Tibial nerve (tissue), 4 donors: ENCODE measurements around the gene RAP1GAP2. TPM values are rescaled to one million over a fixed set of nuclear protein-coding genes. Genes with fewer than 3 reads are reported as not detected.

Experiments
- DNase-seq, 2 donors: peaks; one replicate each; pipeline ENCODE4 v3.0.0-alpha.2; 2019; ENCODE audit warnings: low spot score in 2 of 2
- H3K27ac ChIP-seq, 4 donors: fragments of 200-600 bp; sonication (generic) in 3 of 4; one replicate each; pipeline ENCODE4 v1.5.1; 2017 to 2019; ENCODE audit warnings: mild to moderate bottlenecking in 1 of 4
- H3K27me3 ChIP-seq, 2 donors: fragments of 200-600 bp; sonication (generic) in 1 of 2; one replicate each; pipeline versions ENCODE4 v1.5.1 to v1.6.0; 2017 to 2019
- H3K36me3 ChIP-seq, 3 donors: fragments of 200-600 bp; sonication (generic); one replicate each; pipeline ENCODE4 v1.5.1; 2018 to 2019
- H3K4me1 ChIP-seq, 4 donors: fragments of 200-600 bp; sonication (generic) in 3 of 4; one replicate each; pipeline ENCODE4 v1.5.1; 2017 to 2019
- H3K4me3 ChIP-seq, 4 donors: fragments of 200-600 bp; sonication (generic) in 3 of 4; one replicate each; pipeline ENCODE4 v1.5.1; 2017 to 2019; ENCODE audit warnings: mild to moderate bottlenecking in 1 of 4, moderate library complexity in 1 of 4
- H3K9me3 ChIP-seq, 4 donors: fragments of 200-600 bp; sonication (generic) in 3 of 4; one replicate each; pipeline ENCODE4 v1.5.1; 2017 to 2019
- EP300 ChIP-seq, 2 donors: sonication (generic); formaldehyde crosslinking; IDR thresholded peaks; one replicate each; pipeline ENCODE4 v1.6.1; 2017; ENCODE audit warnings: antibody characterized with exemption in 2 of 2, mild to moderate bottlenecking in 1 of 2
- POLR2A ChIP-seq, 2 donors: fragments of 450-650 bp; IDR thresholded peaks; one replicate each; pipeline ENCODE4 v1.6.1; 2017; ENCODE audit warnings: antibody characterized with exemption in 2 of 2, mild to moderate bottlenecking in 2 of 2, moderate library complexity in 2 of 2
- WGBS, 2 donors: methylation state at CpG; one replicate each; pipeline ENCODE4 v1.1.5; 2018; 5-methylcytosine and 5-hydroxymethylcytosine counted together
- total RNA-seq, 4 donors: library from RNA; depleted of rRNA; stranded (reverse); fragments of >200 nt; gene quantifications; one replicate each; pipeline ENCODE4 v1.1.0, GENCODE V29; 2016
- TF ChIP-seq, protein P1 (sequence below), 5 experiments: fragments of 200-600 bp in 3 of 5; fragments of 450-650 bp in 2 of 5; sonication (generic) in 3 of 5; IDR thresholded peaks; one replicate each; pipeline ENCODE4 v1.5.1; 2016 to 2019; ENCODE audit warnings: antibody characterized with exemption in 5 of 5, mild to moderate bottlenecking in 3 of 5, moderate library complexity in 2 of 5

The RAP1GAP2 gene
- total RNA-seq, 4 donors from 2014 or later = 5.4 to 18.2 (median 11.9) TPM

DNA sequence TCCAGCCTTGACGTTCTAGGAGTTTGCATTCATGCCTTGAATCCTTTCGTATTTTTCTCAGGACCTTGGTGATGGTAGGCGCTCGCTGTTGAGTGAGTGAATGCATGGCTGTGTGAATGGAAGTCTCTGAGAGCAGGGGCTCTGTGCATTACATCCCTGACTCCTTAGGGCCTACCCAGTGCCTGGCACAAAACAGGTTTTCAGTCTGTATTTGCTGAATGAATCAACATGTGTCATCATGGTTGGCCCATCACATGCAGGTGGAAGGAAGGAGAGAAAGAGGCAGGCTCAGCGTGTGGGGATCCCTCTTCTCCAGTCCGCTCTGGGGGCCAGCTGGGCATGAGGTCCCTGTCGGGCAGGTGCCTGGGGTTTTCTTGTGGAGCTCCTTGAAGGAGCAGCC is 8.7 kb downstream of the RAP1GAP2 start:
- H3K27ac ChIP-seq = no peak overlapping the region
- H3K9me3 ChIP-seq = peaks cover 0 to 7% (median 0%) of the 10 kb centered on the region in 4 donors
- DNase-seq = no peak
- 88 to 90% methylated on average over 7 of the region's 7 CpGs for WGBS, 2 donors
- TF ChIP-seq POLR2A (IDR thresholded peaks at IDR 0.05) = no peak
- TF ChIP-seq EP300 (IDR thresholded peaks at IDR 0.05) = no peak
- H3K4me1 ChIP-seq = no peaks in the 10 kb centered on the region
- no peaks in the 10 kb centered on the region for H3K36me3 ChIP-seq
- no peak overlapping the region for H3K4me3 ChIP-seq
- no peaks in the 10 kb centered on the region for H3K27me3 ChIP-seq

DNA sequence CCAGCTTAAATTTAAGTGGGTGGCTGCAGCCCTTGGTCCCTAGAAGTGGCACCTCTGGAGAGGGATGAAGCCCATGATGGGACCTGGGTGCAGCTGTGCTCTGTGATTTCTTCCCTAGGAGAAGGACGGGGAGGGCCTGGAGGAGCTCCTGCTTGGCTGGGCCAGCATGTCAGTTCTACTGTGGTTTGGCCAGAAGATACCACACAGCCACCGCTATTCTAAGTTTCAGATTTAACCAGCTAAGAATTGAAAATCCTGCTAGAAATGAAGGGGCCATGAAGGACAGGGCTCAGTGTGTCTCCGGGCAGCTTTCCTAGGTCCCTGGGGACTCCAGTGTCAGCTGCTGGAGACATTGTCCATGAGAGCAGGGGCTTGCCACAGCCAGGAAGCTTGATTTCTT is 9.7 kb downstream of the RAP1GAP2 start:
- TF ChIP-seq, protein P1, sequence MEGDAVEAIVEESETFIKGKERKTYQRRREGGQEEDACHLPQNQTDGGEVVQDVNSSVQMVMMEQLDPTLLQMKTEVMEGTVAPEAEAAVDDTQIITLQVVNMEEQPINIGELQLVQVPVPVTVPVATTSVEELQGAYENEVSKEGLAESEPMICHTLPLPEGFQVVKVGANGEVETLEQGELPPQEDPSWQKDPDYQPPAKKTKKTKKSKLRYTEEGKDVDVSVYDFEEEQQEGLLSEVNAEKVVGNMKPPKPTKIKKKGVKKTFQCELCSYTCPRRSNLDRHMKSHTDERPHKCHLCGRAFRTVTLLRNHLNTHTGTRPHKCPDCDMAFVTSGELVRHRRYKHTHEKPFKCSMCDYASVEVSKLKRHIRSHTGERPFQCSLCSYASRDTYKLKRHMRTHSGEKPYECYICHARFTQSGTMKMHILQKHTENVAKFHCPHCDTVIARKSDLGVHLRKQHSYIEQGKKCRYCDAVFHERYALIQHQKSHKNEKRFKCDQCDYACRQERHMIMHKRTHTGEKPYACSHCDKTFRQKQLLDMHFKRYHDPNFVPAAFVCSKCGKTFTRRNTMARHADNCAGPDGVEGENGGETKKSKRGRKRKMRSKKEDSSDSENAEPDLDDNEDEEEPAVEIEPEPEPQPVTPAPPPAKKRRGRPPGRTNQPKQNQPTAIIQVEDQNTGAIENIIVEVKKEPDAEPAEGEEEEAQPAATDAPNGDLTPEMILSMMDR (IDR thresholded peaks at IDR 0.05) = no peak
- TF ChIP-seq POLR2A (IDR thresholded peaks at IDR 0.05) = no peak
- TF ChIP-seq EP300 (IDR thresholded peaks at IDR 0.05) = no peak
- DNase-seq = no peak
- no peaks in the 10 kb centered on the region for H3K4me1 ChIP-seq
- H3K9me3 ChIP-seq = peaks cover 0 to 7% (median 0%) of the 10 kb centered on the region in 4 donors
- H3K4me3 ChIP-seq = no peak overlapping the region
- WGBS, 2 donors = 51 to 68% methylated on average over 3 of the region's 3 CpGs
- H3K27me3 ChIP-seq = no peaks in the 10 kb centered on the region
- no peak overlapping the region for H3K27ac ChIP-seq
- H3K36me3 ChIP-seq = no peaks in the 10 kb centered on the region

DNA sequence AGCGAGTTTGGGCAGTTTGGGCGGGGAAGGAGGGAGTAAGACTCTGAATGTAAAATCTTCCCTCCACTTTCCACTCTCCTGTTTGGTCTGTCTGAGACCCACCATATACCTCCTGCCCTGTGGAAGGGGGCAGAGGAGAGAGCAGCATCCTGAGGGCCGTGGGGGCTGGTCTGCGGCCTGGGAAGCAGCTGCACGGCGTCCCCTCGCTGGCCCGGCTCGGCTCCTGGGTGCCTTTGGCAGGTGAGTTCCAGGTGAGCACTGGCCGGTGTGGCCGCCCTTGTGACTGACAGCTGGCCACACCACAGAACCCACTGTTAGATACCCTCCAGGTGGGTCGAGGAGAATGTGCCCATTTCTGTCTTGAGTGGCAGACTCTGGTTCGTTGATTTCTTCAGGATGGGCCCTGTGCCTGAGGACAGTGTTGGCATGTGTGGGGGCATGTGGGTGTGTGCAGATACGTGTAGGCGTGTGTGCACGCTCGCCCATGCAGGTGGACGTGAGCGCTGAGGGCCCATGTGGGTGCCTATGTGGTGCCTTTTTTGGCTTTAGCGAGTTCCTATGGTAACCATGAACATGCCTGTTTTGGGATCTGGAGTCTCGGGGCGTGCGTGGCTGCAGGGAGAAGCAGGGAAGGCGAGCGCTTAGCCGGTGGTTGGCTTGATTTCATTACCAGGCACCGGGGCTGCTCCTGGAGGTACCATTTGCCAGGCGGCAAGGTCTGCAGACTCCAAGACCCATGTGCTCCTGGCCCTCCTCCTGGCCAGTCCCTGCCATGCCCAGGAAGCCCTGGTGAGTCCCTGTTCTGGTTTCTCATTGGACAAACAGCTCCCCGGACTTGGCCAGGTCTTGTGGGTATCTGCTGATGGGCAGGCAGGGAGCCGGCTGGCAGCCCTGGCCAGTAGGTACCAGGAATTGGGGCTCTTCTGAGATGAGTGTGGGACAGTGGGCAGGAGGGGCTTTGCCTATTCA is 12.4 kb downstream of the RAP1GAP2 start:
- no peak overlapping the region for H3K4me3 ChIP-seq
- no peaks in the 10 kb centered on the region for H3K36me3 ChIP-seq
- TF ChIP-seq, protein P1 (IDR thresholded peaks at IDR 0.05) = no peak
- TF ChIP-seq POLR2A (IDR thresholded peaks at IDR 0.05) (no peak), EP300 (IDR thresholded peaks at IDR 0.05) (no peak)
- no peaks in the 10 kb centered on the region for H3K27me3 ChIP-seq
- H3K4me1 ChIP-seq = no peaks in the 10 kb centered on the region
- whole genome bisulfite sequencing, 2 donors = 88 to 89% methylated on average over 28 to 30 of the region's 30 CpGs
- no peak overlapping the region for H3K27ac ChIP-seq
- DNase-seq = no peak
- H3K9me3 ChIP-seq = peaks cover 0 to 5% (median 0%) of the 10 kb centered on the region in 4 donors

DNA sequence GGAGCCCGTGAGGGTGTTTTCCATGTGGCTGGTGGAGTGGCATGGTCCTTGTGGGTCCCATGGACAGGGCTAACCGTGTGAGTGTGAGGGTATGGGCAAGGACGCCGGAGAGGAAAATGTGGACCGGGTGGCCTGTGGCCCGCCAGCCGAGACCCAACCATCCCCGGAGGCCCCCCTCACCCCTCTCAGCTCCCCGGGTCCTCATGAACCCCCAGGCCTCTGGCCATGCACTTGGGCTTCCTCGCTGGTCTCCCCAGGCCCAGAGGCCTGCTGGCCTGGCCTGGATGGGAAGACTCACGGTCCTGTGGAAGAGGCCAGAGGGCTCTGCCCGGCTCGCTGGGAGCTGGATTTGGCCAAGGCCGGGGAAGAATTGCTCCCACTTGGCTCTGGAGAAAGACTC is 13.1 kb downstream of the RAP1GAP2 start:
- no peak for TF ChIP-seq EP300 (IDR thresholded peaks at IDR 0.05)
- TF ChIP-seq, protein P1 (IDR thresholded peaks at IDR 0.05) = no peak
- no peak for TF ChIP-seq POLR2A (IDR thresholded peaks at IDR 0.05)
- H3K27me3 ChIP-seq = peaks cover 0 to 3% of the 10 kb centered on the region in 2 donors
- no peak for DNase-seq
- H3K4me3 ChIP-seq = no peak overlapping the region
- no peak overlapping the region for H3K27ac ChIP-seq
- no peaks in the 10 kb centered on the region for H3K4me1 ChIP-seq
- WGBS, 2 donors = 89% methylated on average over 6 to 14 of the region's 14 CpGs
- no peaks in the 10 kb centered on the region for H3K36me3 ChIP-seq
- H3K9me3 ChIP-seq = no peaks in the 10 kb centered on the region

DNA sequence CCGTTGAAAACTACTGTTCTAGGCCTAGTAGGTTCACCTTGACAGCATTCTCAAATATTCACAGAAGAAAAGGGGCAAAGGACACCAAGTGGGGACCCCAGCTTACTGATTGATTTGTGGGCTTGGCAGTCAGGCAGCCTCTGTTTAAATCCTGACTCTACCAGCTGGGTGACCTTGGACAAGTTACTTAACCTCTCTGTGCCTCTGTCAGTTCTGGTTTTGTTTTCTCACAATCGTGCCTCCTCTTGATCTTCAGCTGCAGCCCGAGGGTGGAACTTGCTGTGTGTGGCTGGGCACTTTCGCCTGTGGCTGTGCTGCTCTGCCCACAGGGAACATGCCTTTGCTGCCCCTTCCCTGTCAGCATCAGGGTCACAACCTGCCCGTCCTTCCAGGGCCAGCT is 17.8 kb downstream of the RAP1GAP2 start:
- H3K27ac ChIP-seq = no peak overlapping the region
- WGBS, 2 donors = 59 to 60% methylated on average over 5 of the region's 5 CpGs
- DNase-seq = no peak
- no peaks in the 10 kb centered on the region for H3K4me1 ChIP-seq
- TF ChIP-seq POLR2A (IDR thresholded peaks at IDR 0.05) (no peak), EP300 (IDR thresholded peaks at IDR 0.05) (no peak)
- TF ChIP-seq, protein P1 (IDR thresholded peaks at IDR 0.05) = no peak
- H3K36me3 ChIP-seq = no peaks in the 10 kb centered on the region
- H3K27me3 ChIP-seq = peaks cover 0 to 15% of the 10 kb centered on the region in 2 donors
- peak overlapping the region in 1 of 4 donors; percentile 20 for H3K4me3 ChIP-seq
- H3K9me3 ChIP-seq = no peaks in the 10 kb centered on the region
